Measurements from ENCODE around the gene USP3. TPM values are rescaled to one million over a fixed set of nuclear protein-coding genes. Genes with fewer than 3 reads are reported as not detected.

Gene USP3
- total RNA-seq, 1 experiment from 2014 or later: 36.6 TPM

- DNase-seq (ENCODE audit: low spot score): no peak
- peaks cover 26% of the 10 kb centered on the region for H3K4me1 Mint-ChIP-seq
- H3K27me3 Mint-ChIP-seq (ENCODE audit: low read depth): no peaks in the 10 kb centered on the region; the same call in none of the 2 replicates
- TF ChIP-seq CDX4 (CRISPR knock-in tag; IDR thresholded peaks at IDR 0.05; ENCODE audit: borderline replicate concordance) (no peak), ZNF219 (CRISPR knock-in tag; IDR thresholded peaks at IDR 0.05; ENCODE audit: borderline replicate concordance) (no peak)
- H3K36me3 Mint-ChIP-seq: peaks cover 14% of the 10 kb centered on the region
- ChIA-PET POLR2A (interaction anchor here (1.0 kb wide), 1 partner anchor 85 kb away, joined by 3 read pairs; no protein-coding TSS in a partner anchor), CTCF (interaction anchor here (0.6 to 1.5 kb wide), 5 partner anchors 8 to 473 kb away, joined by 3 to 8 read pairs (median 4); no protein-coding TSS in a partner anchor)
- H3K27ac Mint-ChIP-seq: no peak overlapping the region
- no peaks in the 10 kb centered on the region for H3K9me3 Mint-ChIP-seq
- ATAC-seq: no peak
- H3K4me3 Mint-ChIP-seq: no peak overlapping the region
Measured at GRCh38 chr15:63595688-63596087, 91.3 kb downstream of the USP3 start.

GRCh38 chr15:63596676-63597037 lies 92.3 kb downstream of the USP3 start:
- H3K4me1 Mint-ChIP-seq: peaks cover 27% of the 10 kb centered on the region
- H3K36me3 Mint-ChIP-seq: peaks cover 5% of the 10 kb centered on the region; the same call in 1 of the 2 replicates
- ChIA-PET CTCF (interaction anchor here (0.9 to 5.2 kb wide), 5 partner anchors 91 to 471 kb away, joined by 3 to 63 read pairs (median 6); partner anchors contain the start of gene DAPK2), POLR2A (no interaction called here)
- ATAC-seq (no peak), DNase-seq (ENCODE audit: low spot score) (no peak)
- H3K27ac Mint-ChIP-seq: no peak overlapping the region
- no peaks in the 10 kb centered on the region for H3K9me3 Mint-ChIP-seq
- no peak overlapping the region for H3K4me3 Mint-ChIP-seq
- no peak for TF ChIP-seq ETV6 (CRISPR knock-in tag; IDR thresholded peaks at IDR 0.05)
- TF ChIP-seq ATF6 (CRISPR knock-in tag; IDR thresholded peaks at IDR 0.05): no peak
- TF ChIP-seq HMGA2 (CRISPR knock-in tag; IDR thresholded peaks at IDR 0.05): no peak
- no peak for TF ChIP-seq TCF7 (CRISPR knock-in tag; IDR thresholded peaks at IDR 0.05; ENCODE audit: low read depth)
- TF ChIP-seq NFE2L1 (CRISPR knock-in tag; IDR thresholded peaks at IDR 0.05): no peak
- no peak for TF ChIP-seq ATF1 (CRISPR knock-in tag; IDR thresholded peaks at IDR 0.05)
- TF ChIP-seq ZNF219 (CRISPR knock-in tag; IDR thresholded peaks at IDR 0.05; ENCODE audit: borderline replicate concordance): no peak
- TF ChIP-seq STAT6 (CRISPR knock-in tag; conservative IDR thresholded peaks at IDR 0.05; ENCODE audit: low read depth): no peak
- TF ChIP-seq ZNF532 (CRISPR knock-in tag; IDR thresholded peaks at IDR 0.05; ENCODE audit: borderline replicate concordance): no peak
- no peak for TF ChIP-seq E2F5 (CRISPR knock-in tag; IDR thresholded peaks at IDR 0.05)
- no peak for TF ChIP-seq ZNF232 (CRISPR knock-in tag; IDR thresholded peaks at IDR 0.05)
- no peak for TF ChIP-seq ZNF138 (CRISPR knock-in tag; conservative IDR thresholded peaks at IDR 0.05)
- TF ChIP-seq GABPB1 (CRISPR knock-in tag; IDR thresholded peaks at IDR 0.05): no peak
- TF ChIP-seq CDX4 (CRISPR knock-in tag; IDR thresholded peaks at IDR 0.05; ENCODE audit: borderline replicate concordance): no peak
- no peak for TF ChIP-seq NFATC4 (CRISPR knock-in tag; IDR thresholded peaks at IDR 0.05)
- no peak for TF ChIP-seq PRDM15 (CRISPR knock-in tag; IDR thresholded peaks at IDR 0.05)
- no peak for TF ChIP-seq MXD4 (CRISPR knock-in tag; IDR thresholded peaks at IDR 0.05; ENCODE audit: borderline replicate concordance)
- TF ChIP-seq ZNF423 (CRISPR knock-in tag; IDR thresholded peaks at IDR 0.05): no peak
- TF ChIP-seq NFYB (CRISPR knock-in tag; conservative IDR thresholded peaks at IDR 0.05; ENCODE audit: low read depth): no peak
- peaks cover 8% of the 10 kb centered on the region for H3K27me3 Mint-ChIP-seq (ENCODE audit: low read depth)
